Activated CD4-positive, CD25-positive, alpha-beta regulatory T cell treated with anti-CD3 and anti-CD28 coated beads, Interleukin-2, amount 50 U/mL, for 24 hours (primary cell): ENCODE data around the gene OPN5.

Source experiments
- ATAC-seq, 2 donors: fragments of 150-1000 bp; cut with Tn5 transposase; one replicate each; pipeline ENCODE4 v1.10.0; 2021; ENCODE audit warnings: mild to moderate bottlenecking in 1 of 2, moderate library complexity in 1 of 2

OPN5 gene

DNA sequence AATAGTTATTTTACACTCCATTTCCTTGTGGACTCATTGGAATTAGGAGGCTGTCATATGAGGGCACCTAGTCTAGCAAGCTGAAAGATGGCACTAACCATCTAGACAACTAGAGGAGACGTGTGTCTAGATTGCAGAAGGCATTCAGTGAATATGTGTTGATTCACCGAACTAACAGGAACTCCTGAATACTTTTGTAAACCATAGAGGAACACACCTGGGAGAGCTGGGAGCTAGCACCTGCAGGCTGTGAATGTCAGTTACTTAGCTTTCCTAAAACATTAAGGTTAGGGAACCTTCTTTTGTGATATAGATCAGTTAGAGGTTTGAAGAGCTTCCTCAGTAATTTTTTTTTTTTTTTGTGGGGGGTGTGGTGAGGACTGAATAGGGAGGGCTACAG, 7.7 kb downstream of the OPN5 start:
- no peak for ATAC-seq

DNA sequence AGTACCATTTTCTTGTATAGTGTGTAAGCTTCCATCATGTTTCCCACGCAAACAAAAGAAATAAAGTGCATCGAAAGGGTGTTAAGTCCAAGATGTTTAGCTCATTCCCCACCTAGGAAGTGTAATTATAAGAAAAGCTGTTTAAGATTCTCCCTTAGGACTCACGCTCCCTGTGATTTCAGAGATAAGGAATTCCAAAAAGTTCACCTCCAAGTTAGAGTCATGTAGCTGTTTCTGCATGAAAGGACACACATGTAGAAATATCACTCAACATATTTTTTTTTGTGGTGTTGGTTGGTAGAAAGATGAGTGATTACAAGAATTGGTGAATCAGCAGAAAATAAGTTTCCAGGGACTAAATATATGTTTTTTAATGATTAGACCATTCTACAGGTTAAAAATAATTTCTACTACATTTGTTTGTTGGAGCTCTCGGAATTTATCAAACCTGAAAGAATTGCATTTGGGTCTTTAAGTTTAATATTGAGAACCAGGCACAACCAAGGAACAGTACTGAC, 10.4 kb downstream of the OPN5 start:
- no peak for ATAC-seq

DNA sequence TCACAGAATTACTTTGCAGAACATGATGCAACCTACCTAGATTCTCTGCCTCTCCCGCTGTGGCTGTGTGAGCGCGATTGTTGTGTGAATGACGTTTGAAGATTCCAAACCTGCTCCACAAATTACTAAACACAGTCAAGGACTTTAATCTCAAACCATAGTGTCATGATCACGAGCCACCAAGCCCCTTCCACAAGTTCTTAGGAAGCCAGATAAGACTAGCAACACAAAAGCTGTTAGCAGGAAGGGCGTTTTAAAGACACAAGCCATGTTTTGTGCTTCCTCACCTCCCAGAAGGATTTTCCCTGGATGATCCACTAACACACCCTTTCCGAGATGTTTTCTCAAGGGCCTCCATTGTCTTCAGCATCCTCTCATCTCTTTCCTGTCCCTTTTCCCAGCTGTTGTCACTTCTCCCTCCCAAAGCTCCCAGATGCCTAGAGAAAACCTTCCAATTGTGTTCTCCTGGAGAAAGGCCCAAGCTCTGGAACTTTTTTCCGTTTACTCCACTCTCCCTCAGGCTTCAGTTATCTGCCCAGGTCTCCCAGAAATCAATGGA, 12.8 kb downstream of the OPN5 start:
- ATAC-seq = no peak

DNA sequence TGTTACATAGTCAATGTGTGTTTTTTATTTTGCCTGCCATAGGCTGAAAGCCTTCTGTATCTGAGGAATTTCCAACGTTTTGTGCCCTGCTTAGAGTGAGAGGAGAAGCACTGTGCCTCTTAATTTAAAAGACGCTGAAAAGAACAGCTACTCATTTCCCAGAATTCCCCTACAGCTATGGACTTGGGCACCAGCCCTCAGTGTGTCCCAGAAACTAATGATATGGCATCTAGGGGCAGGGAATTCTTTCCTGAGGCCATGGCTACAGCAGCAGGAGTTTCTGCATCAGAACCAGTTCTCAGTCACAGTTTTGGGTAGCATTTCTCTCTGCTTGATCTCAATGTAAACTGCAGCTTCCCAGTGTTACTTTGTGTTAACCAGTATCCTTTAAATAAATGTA, 20.2 kb downstream of the OPN5 start:
- no peak for ATAC-seq

DNA sequence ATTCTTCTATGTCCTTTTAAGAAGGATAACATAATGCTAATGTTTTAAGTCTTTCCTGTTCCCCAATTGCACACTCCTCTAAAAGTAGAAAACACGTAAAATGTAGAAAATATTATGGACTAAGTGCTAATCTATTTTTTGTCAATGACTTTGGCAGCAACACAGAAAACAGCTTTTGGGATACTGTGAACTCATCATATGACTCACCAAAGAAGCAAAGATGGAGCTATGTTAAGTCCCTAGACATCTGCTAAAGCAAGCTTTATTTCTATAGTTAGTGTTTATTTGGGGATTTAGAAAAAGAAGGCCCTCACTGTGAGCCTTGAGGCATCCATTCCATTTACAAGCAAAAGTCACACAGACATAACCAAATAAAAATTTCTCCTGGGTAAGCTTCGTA, 23.0 kb downstream of the OPN5 start:
- ATAC-seq = no peak

DNA sequence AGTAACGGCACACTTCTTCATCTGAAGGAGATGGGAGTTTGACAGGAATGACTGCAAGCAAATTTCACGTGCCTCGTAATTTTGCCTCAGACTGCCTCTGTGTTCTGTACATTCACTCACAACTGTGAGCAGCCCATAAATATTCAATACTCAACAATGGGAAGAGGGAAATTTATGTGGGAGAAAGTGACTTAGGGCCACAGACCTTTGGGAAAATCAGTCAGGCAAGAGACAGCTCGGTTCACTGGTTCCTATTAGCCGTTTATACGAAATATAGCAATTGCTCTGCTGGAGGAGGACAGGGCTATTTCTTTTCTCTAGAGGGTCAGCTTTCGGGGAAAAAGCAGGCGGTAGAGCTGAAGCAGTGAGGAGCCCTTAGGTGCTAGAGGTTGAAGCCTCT, 28.0 kb downstream of the OPN5 start:
- no peak for ATAC-seq

DNA sequence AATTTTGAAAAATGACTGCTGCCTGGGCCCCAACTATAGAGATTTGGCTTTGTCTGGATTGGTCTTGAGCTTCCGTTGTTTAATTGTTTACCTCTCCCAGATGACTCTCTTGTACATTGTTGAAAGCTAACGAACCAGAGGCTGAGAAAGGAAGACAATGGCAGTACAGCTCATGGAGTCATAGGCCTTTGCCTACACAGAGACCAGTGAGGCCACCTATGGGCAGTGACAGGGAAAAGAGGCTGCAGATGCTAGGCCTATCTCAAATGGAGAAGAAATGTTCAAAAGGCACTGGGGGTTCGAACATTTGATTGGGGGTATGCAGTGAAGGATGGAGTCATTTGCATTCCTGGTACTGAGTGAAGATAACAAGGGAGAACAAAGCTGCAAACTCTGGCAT, 29.1 kb downstream of the OPN5 start:
- ATAC-seq = no peak

DNA sequence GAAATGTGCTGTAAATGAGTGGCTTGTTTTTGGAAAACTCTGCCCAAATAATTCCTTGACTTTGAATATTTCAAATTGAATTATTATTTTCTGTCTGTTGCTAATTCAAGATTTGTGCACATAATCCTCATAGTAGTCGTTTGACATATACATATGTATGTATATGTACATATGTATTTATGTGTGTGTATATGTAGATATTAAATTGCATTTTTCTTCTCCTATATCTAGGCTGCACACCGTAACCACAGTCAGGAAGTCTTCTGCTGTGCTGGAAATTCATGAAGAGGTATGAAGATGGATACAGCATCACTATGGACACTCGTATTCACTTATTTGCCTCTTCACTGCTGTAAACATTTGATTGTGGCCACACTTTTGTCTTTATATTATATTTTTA, 29.6 kb downstream of the OPN5 start:
- no peak for ATAC-seq

DNA sequence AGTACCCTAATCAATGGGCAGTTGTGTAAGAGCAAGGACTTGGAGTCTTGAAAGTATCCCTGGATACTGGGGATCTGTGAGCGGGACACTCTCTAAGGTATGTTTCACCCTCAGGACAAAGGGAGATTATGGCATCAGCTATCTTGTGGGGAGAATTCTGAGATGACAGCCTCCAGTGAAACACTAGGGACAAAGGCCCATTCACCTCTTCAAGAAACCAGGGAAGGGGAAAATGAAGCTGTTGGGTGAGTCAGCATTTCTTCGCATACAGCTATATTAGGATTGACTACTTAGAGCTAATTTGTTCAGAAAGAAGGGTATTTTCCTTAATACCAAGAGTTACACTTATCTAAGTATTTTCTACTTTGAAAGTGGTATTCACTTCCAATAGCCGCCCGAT, 35.9 kb downstream of the OPN5 start:
- no peak for ATAC-seq

DNA sequence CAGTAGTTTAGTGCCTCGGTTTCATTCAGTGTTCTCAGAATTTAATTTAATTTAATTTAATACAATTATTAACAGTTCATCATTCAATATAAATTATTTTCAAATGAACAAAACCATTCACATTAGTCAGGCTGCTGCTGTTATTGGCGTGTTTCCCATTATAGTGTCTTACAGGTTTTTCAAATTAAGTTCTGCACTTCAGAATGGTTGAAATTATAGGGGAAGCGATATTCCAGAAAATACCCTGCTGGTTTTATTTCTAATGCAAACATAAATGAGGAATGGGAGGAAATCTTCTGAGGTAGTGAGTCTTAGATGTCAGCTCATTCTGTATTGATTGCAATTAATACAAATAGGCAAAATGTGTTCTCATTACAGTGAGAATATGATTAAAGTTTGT, 37.6 kb downstream of the OPN5 start:
- ATAC-seq = no peak

DNA sequence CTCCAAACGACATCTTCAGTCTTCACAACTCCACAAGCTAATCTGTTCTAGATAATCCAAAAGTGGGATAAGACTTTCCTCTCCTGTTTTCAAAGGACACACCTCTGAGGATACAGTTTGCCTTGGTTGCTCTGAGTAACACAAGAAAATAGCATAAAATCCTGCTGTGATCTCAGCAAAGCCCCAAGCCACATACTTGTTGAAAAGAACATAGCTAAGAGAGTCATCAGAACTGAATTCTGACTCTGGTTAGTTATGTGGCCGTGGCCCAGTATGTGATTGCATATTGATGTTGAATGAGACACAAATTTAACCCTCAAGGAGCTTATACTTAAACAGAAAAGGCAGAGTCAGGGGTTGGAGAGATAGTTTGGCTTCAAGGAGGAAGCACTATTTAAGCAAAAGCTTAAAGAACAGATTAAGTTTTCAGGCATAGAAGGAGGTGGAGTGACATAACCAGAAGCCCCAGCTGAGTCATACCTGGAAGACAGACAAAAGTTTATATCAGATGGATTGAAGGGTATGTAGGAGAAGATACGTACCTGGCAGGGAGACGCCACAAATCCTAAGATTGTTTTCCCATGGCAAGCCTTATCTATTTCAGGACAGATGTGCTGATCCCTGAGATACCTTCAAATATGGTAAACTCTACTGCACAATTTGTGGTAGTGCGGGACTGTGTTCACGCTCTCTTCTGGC, 41.2 kb downstream of the OPN5 start:
- no peak for ATAC-seq

DNA sequence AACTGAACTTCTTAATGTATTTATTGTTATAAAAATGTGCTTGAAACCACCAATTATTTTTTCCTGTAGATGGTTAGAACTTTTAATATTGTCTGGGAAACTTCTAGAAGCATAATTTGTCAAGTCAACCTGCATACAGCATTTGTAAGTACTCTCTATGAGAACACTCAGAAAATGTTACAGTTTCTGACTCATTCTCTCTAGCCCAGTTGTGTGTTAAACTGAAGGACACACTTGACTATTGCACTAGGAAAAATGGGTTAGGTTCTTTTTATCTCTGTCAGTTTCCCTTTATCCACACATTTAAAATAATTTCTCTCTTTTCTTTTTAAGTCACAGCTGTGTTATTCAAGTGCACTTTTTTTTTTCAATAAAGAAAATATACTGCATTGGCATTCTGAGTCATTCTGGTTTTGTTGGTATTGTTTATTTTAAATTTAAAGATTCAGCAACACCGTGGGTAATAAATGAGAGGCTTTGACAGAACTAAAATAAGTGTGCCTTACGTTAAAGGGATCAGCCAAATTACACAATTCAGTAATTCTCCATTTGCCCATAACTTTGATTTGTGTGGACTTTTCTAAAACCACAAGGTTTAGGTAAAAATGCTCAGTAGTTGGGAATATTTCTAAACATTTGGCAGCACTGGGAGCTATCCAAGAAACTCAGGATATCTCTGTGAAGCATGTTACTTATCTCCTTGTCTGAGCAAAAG, 50.7 kb downstream of the OPN5 start:
- ATAC-seq = no peak

DNA sequence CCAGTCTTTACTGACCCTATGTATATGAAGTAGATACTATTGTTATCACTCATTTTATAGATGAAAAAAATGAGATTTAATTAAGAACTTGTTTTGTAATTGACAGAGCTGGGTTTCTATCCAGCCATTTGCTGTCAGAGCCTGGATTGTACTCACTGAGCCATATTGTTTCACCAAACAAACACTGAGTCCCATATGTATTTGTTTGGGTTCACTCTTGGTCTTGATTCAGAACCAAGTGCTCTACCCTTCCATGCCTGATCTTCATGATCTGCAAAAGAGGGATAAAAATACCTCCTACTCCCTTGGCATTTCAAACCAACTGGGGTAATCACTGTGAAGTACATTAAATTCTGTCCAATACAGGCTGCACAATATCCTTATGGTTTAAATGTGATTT, 52.4 kb downstream of the OPN5 start:
- ATAC-seq = no peak

DNA sequence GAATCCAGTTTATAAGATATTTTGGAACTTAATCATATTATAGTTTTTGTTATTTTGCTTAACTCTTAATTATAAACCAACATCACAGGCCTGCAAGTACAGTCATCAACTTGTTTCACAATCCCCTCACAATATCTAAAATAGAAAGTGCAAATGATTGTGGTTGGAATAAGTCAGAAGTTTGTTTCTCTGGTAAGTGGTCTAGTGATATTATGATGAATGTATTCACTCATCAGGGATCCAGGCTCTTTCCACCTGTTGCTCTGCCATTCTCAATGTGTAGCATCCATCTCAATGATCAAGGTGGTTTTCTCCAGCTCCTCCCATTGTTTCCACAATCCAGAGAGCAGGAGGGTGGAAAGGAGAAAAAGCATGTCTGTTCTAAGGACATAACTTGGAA, 54.2 kb downstream of the OPN5 start:
- no peak for ATAC-seq

DNA sequence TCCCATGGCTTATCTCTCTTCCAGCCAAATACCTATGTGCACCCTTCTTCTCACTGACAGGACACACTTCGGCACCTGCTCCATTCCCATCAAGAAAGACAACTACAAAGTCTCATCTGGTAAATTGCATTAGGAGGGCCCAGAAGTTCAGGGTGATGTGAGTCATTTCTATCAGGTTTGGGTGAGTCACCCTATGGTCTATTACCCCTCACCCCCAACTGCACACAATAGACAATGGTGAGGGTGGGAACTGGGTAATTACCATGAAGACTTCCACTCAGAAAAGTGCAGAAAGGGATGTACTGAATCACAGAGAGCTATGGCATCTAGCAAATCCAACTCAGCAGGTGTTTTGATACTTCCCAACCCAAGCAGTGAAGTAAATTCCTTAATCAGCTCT, 54.8 kb downstream of the OPN5 start:
- ATAC-seq = peak in 1 of 2 donors; percentile 5

DNA sequence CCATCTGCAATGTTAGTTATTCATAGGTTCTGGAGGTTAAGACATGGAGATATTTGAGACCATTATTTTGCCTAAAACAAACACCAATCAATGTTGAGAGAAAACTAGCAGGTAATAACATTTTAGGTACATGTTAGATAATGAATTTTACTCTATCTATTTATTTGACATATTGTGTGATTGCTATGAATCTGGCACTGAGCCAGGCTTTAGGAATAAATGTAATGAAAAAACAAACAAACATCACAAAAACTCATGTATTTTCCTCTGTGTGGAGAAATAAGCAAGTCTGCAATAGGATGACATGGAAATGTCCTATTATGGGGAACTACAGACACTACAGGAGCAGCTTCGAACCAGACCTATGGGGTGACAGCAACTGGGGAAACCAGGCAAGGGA, 57.8 kb downstream of the OPN5 start:
- no peak for ATAC-seq

DNA sequence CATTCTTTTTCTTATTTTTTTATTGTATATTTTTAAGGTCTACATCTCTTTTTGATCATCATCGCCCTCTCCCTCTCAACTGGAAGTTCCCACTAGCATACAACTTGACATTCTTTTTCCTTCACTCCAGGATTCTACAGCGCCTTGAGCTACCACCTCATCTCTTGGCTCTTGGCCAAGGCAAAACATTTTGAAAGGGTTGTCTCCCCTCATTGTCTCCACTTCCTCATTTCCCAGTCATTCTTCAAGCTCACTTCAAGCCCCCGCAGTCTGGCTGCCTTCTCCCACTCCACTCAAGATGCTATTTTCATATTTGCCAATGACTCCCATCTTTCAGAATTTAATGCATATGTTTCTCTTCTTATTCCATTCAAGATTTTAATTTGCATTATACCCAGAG, 63.0 kb downstream of the OPN5 start:
- ATAC-seq = no peak

DNA sequence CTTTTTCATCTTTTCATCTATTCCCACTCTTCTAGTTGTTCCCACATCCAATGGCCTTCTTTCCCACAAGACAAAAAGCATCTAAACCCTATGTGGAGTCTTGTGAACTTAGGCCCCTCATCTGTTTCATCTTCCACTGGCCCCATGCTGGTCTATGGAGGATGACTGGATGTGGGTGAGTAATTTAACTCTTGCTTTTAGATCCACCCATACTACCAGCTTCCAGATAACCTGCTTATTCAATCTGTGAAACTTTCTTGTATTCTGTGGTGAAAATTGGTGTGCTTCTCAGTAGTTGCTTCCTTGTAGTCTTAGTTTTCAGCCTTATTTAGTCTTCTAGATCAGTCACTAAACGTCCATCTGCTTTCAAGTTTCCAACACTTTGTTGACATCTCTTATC, 64.9 kb downstream of the OPN5 start:
- no peak for ATAC-seq

DNA sequence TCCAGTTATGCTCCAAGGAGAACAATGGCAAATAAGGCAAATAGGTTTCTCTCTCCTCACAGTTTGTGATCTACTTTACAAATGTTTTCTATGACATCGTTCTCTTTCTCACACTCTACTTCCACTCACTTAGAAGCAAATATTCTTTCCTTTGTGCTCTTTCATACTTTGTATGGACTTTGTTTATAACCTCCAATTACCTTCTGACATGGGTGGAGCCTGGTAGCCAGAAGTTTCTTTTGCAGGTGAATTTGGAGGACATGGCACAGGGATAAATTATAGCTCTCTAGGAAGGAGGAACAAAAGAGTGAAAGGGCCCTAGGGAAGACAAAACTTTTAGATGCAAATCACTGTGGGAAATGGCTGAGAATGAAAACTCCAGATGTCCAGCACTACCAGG, 69.3 kb downstream of the OPN5 start:
- no peak for ATAC-seq

DNA sequence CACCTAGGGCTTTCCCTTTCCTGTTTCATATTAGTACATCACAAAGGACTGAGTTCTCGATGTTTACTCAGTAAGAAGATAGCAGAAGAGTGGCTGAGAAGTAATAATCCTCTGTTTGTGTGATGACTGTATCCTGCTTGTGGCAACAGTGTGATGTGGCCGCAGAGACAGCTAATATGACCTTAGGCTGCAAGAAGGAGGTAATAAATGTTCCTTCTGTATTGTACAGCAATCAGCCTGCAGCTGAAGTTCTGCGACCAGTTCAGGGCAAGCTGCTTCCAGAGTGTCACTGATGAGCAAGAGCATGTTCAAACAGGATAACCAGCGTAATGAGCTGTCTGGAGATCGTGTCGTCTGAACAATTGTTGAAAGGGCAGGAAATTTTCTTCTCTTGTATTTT, 70.9 kb downstream of the OPN5 start:
- no peak for ATAC-seq

DNA sequence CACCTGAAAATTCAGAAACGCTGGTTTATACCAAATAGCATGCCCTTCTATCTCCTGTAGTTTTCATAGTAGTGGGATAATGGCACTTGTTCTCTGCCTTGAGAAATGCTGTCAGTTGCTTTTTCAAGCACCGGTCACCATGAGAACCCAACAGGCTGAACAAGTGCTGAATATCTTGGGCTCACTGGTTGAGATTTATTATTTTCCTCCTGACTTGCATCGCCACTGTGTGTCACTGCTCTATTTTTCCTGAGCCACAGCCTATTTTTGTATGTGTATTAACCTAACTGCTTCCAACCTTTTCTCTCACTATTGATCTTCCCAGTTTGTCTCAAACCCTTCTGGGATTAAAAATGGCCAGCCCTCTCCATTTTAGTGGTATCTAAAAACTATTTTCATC, 71.9 kb downstream of the OPN5 start:
- no peak for ATAC-seq

DNA sequence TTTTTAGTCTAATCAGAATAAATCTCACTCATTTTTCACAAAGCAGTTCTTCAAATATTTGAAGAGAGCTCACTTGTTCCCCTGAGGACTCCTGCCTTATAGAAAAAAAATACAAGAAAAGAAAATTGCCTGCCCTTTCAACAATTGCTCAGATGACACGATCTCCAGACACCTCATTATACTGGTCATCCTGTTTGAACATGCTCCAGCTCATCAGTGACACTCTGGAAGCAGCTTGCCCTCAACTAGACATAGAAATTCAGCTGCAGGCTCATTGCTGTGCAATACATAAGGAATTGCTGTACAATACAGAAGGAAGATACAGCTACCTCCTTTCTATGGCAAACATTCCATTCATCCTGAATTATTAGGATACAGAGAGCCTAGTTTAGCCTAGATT, 73.1 kb downstream of the OPN5 start:
- ATAC-seq = no peak

DNA sequence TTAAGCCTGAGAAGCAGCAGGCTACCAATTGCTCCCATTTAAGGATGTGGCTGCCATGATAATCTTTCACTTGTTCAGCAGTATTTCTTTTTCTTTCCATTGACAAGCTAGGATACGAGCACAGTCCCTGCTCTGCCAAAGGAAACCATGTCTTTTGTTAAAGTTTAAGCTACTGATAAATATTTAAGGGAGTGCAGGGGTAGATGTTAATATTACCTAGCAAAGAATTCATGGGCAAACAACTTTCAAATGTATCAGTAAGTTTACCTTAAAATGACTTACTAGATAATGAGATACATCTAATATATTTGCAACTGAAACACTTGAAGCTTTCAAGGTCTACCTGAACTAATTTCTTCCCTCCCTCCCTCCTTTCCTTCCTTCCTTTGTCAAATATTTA, 77.3 kb downstream of the OPN5 start:
- no peak for ATAC-seq

DNA sequence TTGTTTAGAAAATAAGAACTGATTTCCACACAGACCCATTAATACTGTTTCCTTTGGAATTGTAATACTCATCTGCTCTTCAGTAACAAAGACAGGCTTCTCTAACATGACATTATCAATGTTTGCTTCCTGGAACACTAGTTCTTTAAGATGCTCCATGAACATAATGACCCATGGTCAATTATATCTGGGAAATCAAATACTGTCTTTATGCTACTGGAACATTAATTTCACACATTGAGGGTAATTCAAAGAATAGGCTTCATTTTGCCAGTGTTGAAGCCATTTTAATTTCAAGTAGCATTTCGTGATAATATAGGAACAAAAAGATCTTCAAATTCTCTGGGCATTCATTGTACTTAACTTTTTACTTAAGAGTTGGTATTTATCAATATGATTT, 80.9 kb downstream of the OPN5 start:
- ATAC-seq = no peak
